BLaER1 (cell line): ENCODE data around the gene WDR93.

ENCODE experiments used
- H3K27ac ChIP-seq: shearing (Covaris generic); formaldehyde crosslinking; 2 replicates; pipeline ENCODE4 v1.8.1; 2022
- H3K27me3 ChIP-seq: shearing (Covaris generic); formaldehyde crosslinking; 2 replicates; pipeline ENCODE4 v1.8.1; 2022
- H3K36me3 ChIP-seq: shearing (Covaris generic); formaldehyde crosslinking; 2 replicates; pipeline ENCODE4 v1.8.1; 2022
- H3K4me1 ChIP-seq: shearing (Covaris generic); formaldehyde crosslinking; 2 replicates; pipeline ENCODE4 v1.8.1; 2022
- H3K4me2 ChIP-seq: shearing (Covaris generic); formaldehyde crosslinking; 2 replicates; pipeline ENCODE4 v1.8.1; 2022
- H3K4me3 ChIP-seq: shearing (Covaris generic); formaldehyde crosslinking; 2 replicates; pipeline ENCODE4 v1.8.1; 2022
- H3K9ac ChIP-seq: shearing (Covaris generic); formaldehyde crosslinking; 2 replicates; pipeline ENCODE4 v1.8.1; 2022
- H3K9me3 ChIP-seq: shearing (Covaris generic); formaldehyde crosslinking; 2 replicates; pipeline ENCODE4 v1.8.1; 2022
- H4K20me1 ChIP-seq: shearing (Covaris generic); formaldehyde crosslinking; 2 replicates; pipeline ENCODE4 v1.8.1; 2022
- Cebpa-rat ChIP-seq: shearing (Covaris generic); IDR thresholded peaks from 2 replicates; pipeline ENCODE4 v1.8.1; 2022

Gene WDR93

GRCh38 chr15:89690276-89691218 is at the start of gene WDR93, which contains the start of gene PEX11A:
Gene WDR93, plus strand, starts transcription at chr15:89690811. Its CDS starts 10,936 bp downstream, at chr15:89701747.
Gene PEX11A, minus strand, starts transcription at chr15:89690754. Its CDS starts 122 bp downstream, at chr15:89690632.
- Histone ChIP-seq H3K36me3 (no peaks in the 10 kb centered on the region), H3K4me2 (no peak within 1 kb of the TSS), H3K9me3 (peaks cover 9% of the 10 kb centered on the region; the same call in 1 of the 2 replicates), H3K4me3 (no peak within 1 kb of the TSS), H3K4me1 (no peaks in the 10 kb centered on the region), H3K9ac (no peak within 1 kb of the TSS), H4K20me1 (no peaks in the 10 kb centered on the region), H3K27me3 (no peaks in the 10 kb centered on the region), H3K27ac (no peak within 1 kb of the TSS)
- TF ChIP-seq Cebpa-rat = no peak

- H3K4me2 ChIP-seq = no peak overlapping the region
- no peaks in the 10 kb centered on the region for H3K4me1 ChIP-seq
- no peaks in the 10 kb centered on the region for H3K27me3 ChIP-seq
- no peak overlapping the region for H3K4me3 ChIP-seq
- no peaks in the 10 kb centered on the region for H4K20me1 ChIP-seq
- H3K9me3 ChIP-seq = no peaks in the 10 kb centered on the region
- peaks cover 16% of the 10 kb centered on the region; the same call in 1 of the 2 replicates for H3K36me3 ChIP-seq
- H3K9ac ChIP-seq = no peak overlapping the region
- no peak overlapping the region for H3K27ac ChIP-seq
- no peak for TF ChIP-seq Cebpa-rat
These were observed 49.6 kb upstream of the WDR93 start for GRCh38 chr15:89641053-89641452.

- Histone ChIP-seq H3K9me3 (no peaks in the 10 kb centered on the region), H3K9ac (no peak overlapping the region), H4K20me1 (no peaks in the 10 kb centered on the region), H3K4me2 (no peak overlapping the region), H3K27ac (no peak overlapping the region), H3K27me3 (no peaks in the 10 kb centered on the region), H3K36me3 (peaks cover 16% of the 10 kb centered on the region; the same call in 1 of the 2 replicates), H3K4me1 (no peaks in the 10 kb centered on the region), H3K4me3 (no peak overlapping the region)
- no peak for TF ChIP-seq Cebpa-rat
These were observed 48.5 kb upstream of the WDR93 start for GRCh38 chr15:89642106-89642505.

- Histone ChIP-seq H4K20me1 (no peaks in the 10 kb centered on the region), H3K4me1 (no peaks in the 10 kb centered on the region), H3K4me2 (no peak overlapping the region), H3K9me3 (peaks cover 9% of the 10 kb centered on the region; the same call in 1 of the 2 replicates), H3K27ac (no peak overlapping the region), H3K27me3 (no peaks in the 10 kb centered on the region), H3K9ac (no peak overlapping the region), H3K36me3 (peaks cover 46% of the 10 kb centered on the region), H3K4me3 (no peak overlapping the region)
- no peak for TF ChIP-seq Cebpa-rat
These were observed 44.9 kb upstream of the WDR93 start for GRCh38 chr15:89645680-89646079.

- Histone ChIP-seq H3K4me2 (no peak overlapping the region), H3K27ac (no peak overlapping the region), H3K9me3 (peaks cover 9% of the 10 kb centered on the region; the same call in 1 of the 2 replicates), H3K4me3 (no peak overlapping the region), H3K36me3 (peaks cover 44% of the 10 kb centered on the region), H3K27me3 (no peaks in the 10 kb centered on the region), H3K4me1 (no peaks in the 10 kb centered on the region), H4K20me1 (no peaks in the 10 kb centered on the region), H3K9ac (no peak overlapping the region)
- no peak for TF ChIP-seq Cebpa-rat
These were observed 44.0 kb upstream of the WDR93 start for GRCh38 chr15:89646416-89647141.

GRCh38 chr15:89647191-89647851 is 43.3 kb upstream of the WDR93 start:
- no peak overlapping the region for H3K4me3 ChIP-seq
- peaks cover 6% of the 10 kb centered on the region for H4K20me1 ChIP-seq
- no peaks in the 10 kb centered on the region for H3K27me3 ChIP-seq
- peaks cover 42% of the 10 kb centered on the region for H3K36me3 ChIP-seq
- peaks cover 9% of the 10 kb centered on the region; the same call in 1 of the 2 replicates for H3K9me3 ChIP-seq
- H3K27ac ChIP-seq = no peak overlapping the region
- no peaks in the 10 kb centered on the region for H3K4me1 ChIP-seq
- no peak overlapping the region for H3K9ac ChIP-seq
- H3K4me2 ChIP-seq = no peak overlapping the region
- no peak for TF ChIP-seq Cebpa-rat

- Histone ChIP-seq H3K27me3 (peaks cover 8% of the 10 kb centered on the region), H3K4me1 (no peaks in the 10 kb centered on the region), H3K4me2 (no peak overlapping the region), H3K27ac (no peak overlapping the region), H3K36me3 (peaks cover 42% of the 10 kb centered on the region), H3K9ac (no peak overlapping the region), H4K20me1 (peaks cover 16% of the 10 kb centered on the region), H3K4me3 (no peak overlapping the region), H3K9me3 (peaks cover 9% of the 10 kb centered on the region; the same call in 1 of the 2 replicates)
- TF ChIP-seq Cebpa-rat = no peak
These were observed 42.3 kb upstream of the WDR93 start for GRCh38 chr15:89648106-89649012.

GRCh38 chr15:89649013-89649625 is 41.5 kb upstream of the WDR93 start:
- TF ChIP-seq Cebpa-rat = no peak
- H3K4me3 ChIP-seq = no peak overlapping the region
- peaks cover 5% of the 10 kb centered on the region for H3K4me1 ChIP-seq
- peaks cover 42% of the 10 kb centered on the region for H3K36me3 ChIP-seq
- no peak overlapping the region for H3K9ac ChIP-seq
- no peak overlapping the region for H3K4me2 ChIP-seq
- no peak overlapping the region for H3K27ac ChIP-seq
- H3K27me3 ChIP-seq = peaks cover 15% of the 10 kb centered on the region
- H4K20me1 ChIP-seq = peaks cover 22% of the 10 kb centered on the region
- peaks cover 9% of the 10 kb centered on the region; the same call in 1 of the 2 replicates for H3K9me3 ChIP-seq
